Activated CD4-positive, alpha-beta memory T cell treated with anti-CD3 and anti-CD28 coated beads for 36 hours (primary cell): ENCODE data around the gene MTTP. TPM values are rescaled to one million over a fixed set of nuclear protein-coding genes. Genes with fewer than 3 reads are reported as not detected.

ENCODE experiments used
- CTCF ChIA-PET: fragments of 350-600 bp; sonication (Branson Sonifier 250); formaldehyde crosslinking; loops from one replicate; lab custom pipeline; 2021; ENCODE audit warnings: antibody characterized with exemption, inconsistent platforms; lab: Charles Lee
- POLR2A ChIA-PET: fragments of 350-600 bp; sonication (Branson Sonifier 250); formaldehyde crosslinking; loops from one replicate; lab custom pipeline; 2021; ENCODE audit warnings: antibody characterized with exemption; lab: Charles Lee
- DNase-seq: peaks from one replicate; pipeline ENCODE4 v3.0.0-alpha.2; 2020
- H3K27ac Mint-ChIP-seq: one replicate; pipeline ENCODE4 v1.8.0; 2021; ENCODE audit warnings: mixed read lengths
- H3K27me3 Mint-ChIP-seq: one replicate; pipeline ENCODE4 v1.8.0; 2021; ENCODE audit warnings: mixed read lengths
- H3K36me3 Mint-ChIP-seq: one replicate; pipeline ENCODE4 v1.8.0; 2021; ENCODE audit warnings: mixed read lengths
- H3K4me1 Mint-ChIP-seq: one replicate; pipeline ENCODE4 v1.8.0; 2021; ENCODE audit warnings: low read depth, mixed read lengths
- H3K4me3 Mint-ChIP-seq: one replicate; pipeline ENCODE4 v1.8.0; 2021; ENCODE audit warnings: mild to moderate bottlenecking, mixed read lengths
- H3K9me3 Mint-ChIP-seq: one replicate; pipeline ENCODE4 v1.8.0; 2021; ENCODE audit warnings: mixed read lengths
- intact Hi-C: fragments of 100-400 bp; cut with micrococcal nuclease; formaldehyde crosslinking; loops from one replicate; pipeline ENCODE4 v1.15.1; 2023
- total RNA-seq, 2 experiments: library from RNA; stranded (reverse); gene quantifications; one replicate each; pipeline ENCODE4 v1.2.3, GENCODE V29; 2021

MTTP gene
- total RNA-seq, 2 experiments from 2014 or later, result not detected

- no peaks in the 10 kb centered on the region for H3K9me3 Mint-ChIP-seq
- intact Hi-C loops, result loop anchor here (10.0 kb wide), 1 partner anchor 175 kb away; no protein-coding TSS in a partner anchor
- H3K27me3 Mint-ChIP-seq, result no peaks in the 10 kb centered on the region
- DNase-seq, result no peak
- H3K4me1 Mint-ChIP-seq, result peaks cover 4% of the 10 kb centered on the region
- H3K27ac Mint-ChIP-seq, result no peak overlapping the region
- H3K36me3 Mint-ChIP-seq, result no peaks in the 10 kb centered on the region
- H3K4me3 Mint-ChIP-seq, result no peak overlapping the region
- ChIA-PET POLR2A (no interaction called here), CTCF (no interaction called here)
Observed at GRCh38 chr4:99629962-99630554, 55.4 kb downstream of the MTTP start.

DNA sequence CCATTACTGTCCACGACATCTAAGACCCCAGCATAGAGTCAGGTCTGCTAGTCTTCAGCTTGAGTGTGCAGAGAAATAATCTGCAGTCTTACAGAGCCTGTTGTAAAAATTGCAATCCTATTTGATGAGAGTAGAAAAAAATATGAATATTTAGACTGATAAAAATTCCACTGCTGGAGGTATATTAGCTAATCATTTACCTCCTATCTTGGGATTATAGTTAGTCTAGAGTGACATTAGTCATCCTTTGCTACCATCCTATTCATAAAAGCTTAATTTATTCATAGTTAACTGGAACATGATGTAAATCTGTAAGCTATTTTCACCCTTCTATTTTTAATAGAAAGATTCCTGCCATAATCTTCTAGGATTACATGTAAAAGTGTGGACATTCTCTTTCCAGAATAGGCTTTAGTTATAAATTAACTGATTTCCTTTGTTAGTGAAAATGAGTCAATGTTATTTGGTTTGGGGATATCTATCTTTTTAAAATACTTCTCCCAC, 56.3 kb downstream of the MTTP start:
- intact Hi-C loops, result no loop called here
- ChIA-PET CTCF (no interaction called here), POLR2A (no interaction called here)
- no peaks in the 10 kb centered on the region for H3K36me3 Mint-ChIP-seq
- peaks cover 1% of the 10 kb centered on the region for H3K27me3 Mint-ChIP-seq
- no peak overlapping the region for H3K4me3 Mint-ChIP-seq
- DNase-seq, result no peak
- H3K27ac Mint-ChIP-seq, result no peak overlapping the region
- H3K4me1 Mint-ChIP-seq, result peaks cover 4% of the 10 kb centered on the region
- no peaks in the 10 kb centered on the region for H3K9me3 Mint-ChIP-seq

DNA sequence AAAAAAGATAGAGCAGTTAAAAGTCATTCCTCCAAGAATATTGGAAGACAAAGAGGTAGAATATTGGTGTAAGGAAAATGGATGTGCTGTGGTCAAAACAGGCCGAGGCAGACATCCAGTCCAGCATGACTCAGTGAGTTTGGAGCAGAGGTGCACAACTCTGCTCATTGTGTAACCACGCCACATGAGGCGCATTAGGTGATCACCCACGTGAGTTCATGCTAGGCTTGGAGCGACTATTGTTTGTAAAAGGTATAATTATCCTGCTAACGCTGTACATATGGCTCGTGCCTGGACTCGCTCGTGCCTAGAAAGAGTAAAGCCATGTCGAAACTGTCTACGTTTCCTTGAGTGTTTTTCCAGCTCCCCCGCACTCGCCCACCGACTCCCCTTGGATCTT, 59.1 kb downstream of the MTTP start:
- CTCF ChIA-PET, result no interaction called here
- Mint-ChIP-seq H3K27me3 (peaks cover 1% of the 10 kb centered on the region), H3K27ac (no peak overlapping the region), H3K4me1 (peaks cover 4% of the 10 kb centered on the region), H3K9me3 (no peaks in the 10 kb centered on the region), H3K36me3 (no peaks in the 10 kb centered on the region), H3K4me3 (no peak overlapping the region)
- DNase-seq, result no peak
- intact Hi-C loops, result no loop called here
- POLR2A ChIA-PET, result no interaction called here

DNA sequence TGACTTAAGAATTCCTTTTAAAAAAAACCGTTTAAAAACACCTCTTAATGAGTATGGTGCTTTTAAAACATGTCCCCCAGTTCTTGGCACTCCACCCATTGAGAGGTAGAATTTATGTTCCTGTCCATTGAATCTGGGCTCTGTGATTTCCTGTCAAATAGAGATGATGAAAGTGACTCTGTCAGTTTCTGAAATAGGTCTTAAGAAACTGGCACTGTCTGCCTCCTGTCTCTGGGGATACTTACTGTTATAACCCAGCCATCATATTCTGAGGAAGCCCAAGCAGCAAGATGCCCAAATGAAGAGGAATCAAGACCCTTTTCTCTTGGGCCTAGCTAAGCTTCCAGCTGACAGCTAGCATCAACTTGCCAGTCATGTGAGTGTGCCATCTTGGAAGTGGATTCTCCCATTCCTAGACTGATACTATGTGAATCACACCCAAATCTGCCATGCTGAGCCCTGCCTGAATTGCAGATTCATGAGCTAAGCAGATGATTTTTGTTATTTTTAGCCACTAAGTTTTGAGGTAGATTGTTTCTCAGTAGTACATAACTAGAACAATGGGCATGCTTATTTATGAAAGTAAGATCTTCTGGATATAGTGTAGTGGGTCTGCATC, 60.2 kb downstream of the MTTP start:
- POLR2A ChIA-PET, result no interaction called here
- intact Hi-C loops, result no loop called here
- DNase-seq, result no peak
- H3K4me3 Mint-ChIP-seq, result no peak overlapping the region
- no peaks in the 10 kb centered on the region for H3K9me3 Mint-ChIP-seq
- CTCF ChIA-PET, result no interaction called here
- no peak overlapping the region for H3K27ac Mint-ChIP-seq
- peaks cover 1% of the 10 kb centered on the region for H3K27me3 Mint-ChIP-seq
- H3K36me3 Mint-ChIP-seq, result no peaks in the 10 kb centered on the region
- peaks cover 4% of the 10 kb centered on the region for H3K4me1 Mint-ChIP-seq

- intact Hi-C loops, result no loop called here
- no peak overlapping the region for H3K4me3 Mint-ChIP-seq
- DNase-seq, result no peak
- CTCF ChIA-PET, result no interaction called here
- H3K4me1 Mint-ChIP-seq, result no peaks in the 10 kb centered on the region
- no peak overlapping the region for H3K27ac Mint-ChIP-seq
- H3K9me3 Mint-ChIP-seq, result no peaks in the 10 kb centered on the region
- POLR2A ChIA-PET, result no interaction called here
- no peaks in the 10 kb centered on the region for H3K36me3 Mint-ChIP-seq
- peaks cover 4% of the 10 kb centered on the region for H3K27me3 Mint-ChIP-seq
Observed at GRCh38 chr4:99635601-99636000, 61.0 kb downstream of the MTTP start.

DNA sequence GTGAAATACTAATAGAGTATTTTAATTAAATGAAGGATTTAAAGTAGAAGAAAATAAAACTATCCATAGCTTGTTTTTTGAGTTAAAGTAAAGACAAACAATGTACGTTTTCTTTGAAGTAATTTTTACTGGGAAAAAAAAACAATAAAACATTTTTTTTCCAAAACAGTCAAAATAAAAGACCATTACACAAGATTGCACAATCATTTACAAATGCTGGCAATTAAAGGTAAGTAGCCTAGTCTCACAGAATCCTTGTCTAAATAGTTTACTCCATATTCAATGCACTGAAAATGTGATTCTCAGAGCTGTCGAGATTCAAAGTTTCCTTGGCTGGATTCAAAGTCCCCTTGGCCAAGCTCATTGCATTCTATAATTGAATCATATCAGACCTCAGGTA, 61.8 kb downstream of the MTTP start:
- intact Hi-C loops, result no loop called here
- H3K9me3 Mint-ChIP-seq, result no peaks in the 10 kb centered on the region
- no peak overlapping the region for H3K27ac Mint-ChIP-seq
- H3K36me3 Mint-ChIP-seq, result no peaks in the 10 kb centered on the region
- peaks cover 4% of the 10 kb centered on the region for H3K27me3 Mint-ChIP-seq
- ChIA-PET CTCF (no interaction called here), POLR2A (no interaction called here)
- H3K4me1 Mint-ChIP-seq, result no peaks in the 10 kb centered on the region
- no peak overlapping the region for H3K4me3 Mint-ChIP-seq
- DNase-seq, result no peak

DNA sequence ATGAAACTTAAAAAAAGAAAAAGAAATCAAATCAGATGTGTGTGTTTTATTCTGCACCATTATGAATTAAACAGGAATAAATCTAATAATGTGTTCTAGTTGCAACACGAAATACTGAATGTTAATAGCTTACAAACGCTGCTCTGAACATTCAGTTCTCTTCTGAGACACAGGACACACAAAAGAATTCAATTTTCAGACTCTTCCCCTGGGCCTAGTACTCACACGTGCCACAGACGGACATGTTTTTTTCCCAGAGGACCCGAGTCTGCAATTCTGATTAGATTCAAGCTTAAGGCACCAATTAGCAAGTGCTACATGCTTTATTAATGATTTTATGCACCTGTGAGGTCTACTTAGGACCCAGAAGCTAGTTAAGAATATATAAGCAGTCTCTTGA, 62.5 kb downstream of the MTTP start:
- POLR2A ChIA-PET, result no interaction called here
- CTCF ChIA-PET, result interaction anchor here (0.6 kb wide), 1 partner anchor 10 kb away, joined by 3 read pairs; no protein-coding TSS in a partner anchor
- Mint-ChIP-seq H3K36me3 (no peaks in the 10 kb centered on the region), H3K4me1 (no peaks in the 10 kb centered on the region), H3K4me3 (no peak overlapping the region), H3K9me3 (no peaks in the 10 kb centered on the region), H3K27me3 (peaks cover 4% of the 10 kb centered on the region), H3K27ac (no peak overlapping the region)
- intact Hi-C loops, result no loop called here
- DNase-seq, result no peak

DNA sequence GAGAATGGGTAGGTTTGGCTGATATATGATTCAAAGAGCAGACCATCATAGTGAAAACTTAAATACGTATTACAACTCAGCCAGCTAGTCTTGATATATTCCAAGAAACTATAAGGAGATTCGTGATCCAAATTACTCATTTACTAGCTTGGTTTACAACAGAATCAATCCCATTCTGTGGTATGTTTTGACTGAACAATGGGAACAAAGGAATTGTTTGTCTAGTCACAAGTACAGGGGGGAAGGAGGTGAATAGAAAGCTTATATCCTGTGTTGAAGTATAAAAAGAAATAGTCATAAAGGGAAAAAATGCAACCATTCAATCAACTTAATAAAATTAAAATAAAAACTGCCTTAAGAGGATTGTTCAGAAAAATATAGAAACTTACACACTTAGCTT, 66.1 kb downstream of the MTTP start:
- Mint-ChIP-seq H3K27me3 (peaks cover 5% of the 10 kb centered on the region), H3K27ac (no peak overlapping the region), H3K4me3 (no peak overlapping the region), H3K9me3 (no peaks in the 10 kb centered on the region), H3K36me3 (no peaks in the 10 kb centered on the region), H3K4me1 (no peaks in the 10 kb centered on the region)
- CTCF ChIA-PET, result no interaction called here
- intact Hi-C loops, result no loop called here
- DNase-seq, result no peak
- POLR2A ChIA-PET, result no interaction called here

- intact Hi-C loops, result no loop called here
- Mint-ChIP-seq H3K9me3 (no peaks in the 10 kb centered on the region), H3K27ac (no peak overlapping the region), H3K36me3 (no peaks in the 10 kb centered on the region), H3K4me3 (no peak overlapping the region), H3K4me1 (no peaks in the 10 kb centered on the region), H3K27me3 (peaks cover 5% of the 10 kb centered on the region)
- DNase-seq, result no peak
- POLR2A ChIA-PET, result no interaction called here
- CTCF ChIA-PET, result no interaction called here
Observed at GRCh38 chr4:99642725-99643489, 68.3 kb downstream of the MTTP start.

- CTCF ChIA-PET, result no interaction called here
- intact Hi-C loops, result no loop called here
- H3K9me3 Mint-ChIP-seq, result no peaks in the 10 kb centered on the region
- no peaks in the 10 kb centered on the region for H3K36me3 Mint-ChIP-seq
- H3K4me3 Mint-ChIP-seq, result no peak overlapping the region
- no peaks in the 10 kb centered on the region for H3K4me1 Mint-ChIP-seq
- peaks cover 5% of the 10 kb centered on the region for H3K27me3 Mint-ChIP-seq
- no peak overlapping the region for H3K27ac Mint-ChIP-seq
- POLR2A ChIA-PET, result no interaction called here
- no peak for DNase-seq
Observed at GRCh38 chr4:99644453-99644852, 69.8 kb downstream of the MTTP start.

DNA sequence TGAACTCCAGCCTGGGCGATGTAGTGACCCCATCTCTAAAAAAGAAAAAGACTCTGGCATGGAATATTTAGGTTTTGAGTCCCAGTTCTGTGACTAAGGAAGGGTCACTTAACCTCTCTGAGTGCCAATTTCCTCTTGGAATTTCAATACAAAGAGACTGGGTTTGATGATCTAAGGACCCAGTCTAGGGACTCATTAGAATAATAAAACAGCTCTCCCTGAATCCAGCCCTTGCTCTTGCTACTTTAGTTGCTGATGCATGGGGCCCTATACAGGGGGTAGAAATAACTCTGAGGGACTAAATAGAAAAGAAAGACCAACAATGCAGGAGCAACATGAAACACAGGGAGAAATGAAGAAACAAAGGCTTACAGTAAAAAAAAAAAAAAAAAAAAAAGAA, 70.4 kb downstream of the MTTP start:
- intact Hi-C loops, result no loop called here
- no peak overlapping the region for H3K27ac Mint-ChIP-seq
- ChIA-PET POLR2A (no interaction called here), CTCF (no interaction called here)
- peaks cover 5% of the 10 kb centered on the region for H3K27me3 Mint-ChIP-seq
- no peaks in the 10 kb centered on the region for H3K36me3 Mint-ChIP-seq
- no peaks in the 10 kb centered on the region for H3K9me3 Mint-ChIP-seq
- no peaks in the 10 kb centered on the region for H3K4me1 Mint-ChIP-seq
- no peak overlapping the region for H3K4me3 Mint-ChIP-seq
- DNase-seq, result no peak

GRCh38 chr4:99645638-99646037, 71.0 kb downstream of the MTTP start:
- Mint-ChIP-seq H3K9me3 (no peaks in the 10 kb centered on the region), H3K4me3 (no peak overlapping the region), H3K36me3 (no peaks in the 10 kb centered on the region), H3K27me3 (peaks cover 3% of the 10 kb centered on the region), H3K27ac (no peak overlapping the region), H3K4me1 (no peaks in the 10 kb centered on the region)
- intact Hi-C loops, result no loop called here
- ChIA-PET POLR2A (no interaction called here), CTCF (no interaction called here)
- no peak for DNase-seq
